ENCODE data around the gene MEN1. TPM values are rescaled to one million over a fixed set of nuclear protein-coding genes. Genes with fewer than 3 reads are reported as not detected.

Gene MEN1
- total RNA-seq: 27.1 and 29.2 TPM in 2 replicates
- long read RNA-seq, partial matches to known transcripts: 0 of 1 reads
- long read RNA-seq, other reads (novel, unspliced or antisense): 1 of 1 reads

DNA sequence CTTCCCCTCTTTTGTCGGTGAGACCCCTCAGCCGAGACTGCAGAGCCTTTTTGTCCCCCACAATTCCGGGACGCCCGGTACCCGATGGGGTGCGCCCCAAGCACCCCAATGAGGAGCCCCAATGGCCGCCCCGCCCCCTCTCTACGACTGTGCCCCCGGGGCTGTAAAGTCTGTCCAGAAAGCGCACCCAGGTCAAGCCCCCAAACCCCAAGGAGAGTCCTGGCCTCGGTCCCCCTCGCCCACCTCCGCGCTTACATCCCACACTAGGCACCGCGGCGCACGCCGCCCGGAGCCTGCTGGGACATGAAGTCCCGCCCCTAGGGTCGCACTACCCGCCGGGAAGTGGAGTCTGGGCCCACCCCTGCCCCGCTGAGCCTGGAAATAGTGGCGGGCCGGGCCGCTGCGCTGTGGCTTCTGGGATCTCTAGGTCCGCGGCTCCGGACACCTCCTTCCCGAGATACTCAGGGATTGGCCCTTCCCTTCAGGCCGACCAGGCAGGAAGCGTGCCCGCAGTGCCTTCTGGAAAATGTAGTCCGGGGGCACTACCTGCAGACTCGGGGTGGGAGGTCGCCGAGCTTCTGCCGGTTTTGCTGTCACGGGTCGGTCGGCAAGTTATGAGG, at the start of gene MEN1:
Gene MEN1, minus strand, starts transcription at position 281 of the 620 bp plus-strand sequence. CDS start 442 bp downstream, outside the sequence.
- H3K4me1 Mint-ChIP-seq (ENCODE audit: unreplicated experiment): peaks cover 15% of the 10 kb centered on the region
- peak within 1 kb of the TSS; percentile 87 for H3K27ac Mint-ChIP-seq (ENCODE audit: unreplicated experiment)
- H3K27me3 Mint-ChIP-seq (ENCODE audit: unreplicated experiment): no peaks in the 10 kb centered on the region
- no peaks in the 10 kb centered on the region for H3K9me3 Mint-ChIP-seq (ENCODE audit: unreplicated experiment)
- peak within 1 kb of the TSS; percentile 98 for H3K4me3 Mint-ChIP-seq (ENCODE audit: unreplicated experiment)
- DNase-seq (ENCODE audit: extremely low spot score, unreplicated experiment): peak; percentile 98
- TF ChIP-seq, protein P1, sequence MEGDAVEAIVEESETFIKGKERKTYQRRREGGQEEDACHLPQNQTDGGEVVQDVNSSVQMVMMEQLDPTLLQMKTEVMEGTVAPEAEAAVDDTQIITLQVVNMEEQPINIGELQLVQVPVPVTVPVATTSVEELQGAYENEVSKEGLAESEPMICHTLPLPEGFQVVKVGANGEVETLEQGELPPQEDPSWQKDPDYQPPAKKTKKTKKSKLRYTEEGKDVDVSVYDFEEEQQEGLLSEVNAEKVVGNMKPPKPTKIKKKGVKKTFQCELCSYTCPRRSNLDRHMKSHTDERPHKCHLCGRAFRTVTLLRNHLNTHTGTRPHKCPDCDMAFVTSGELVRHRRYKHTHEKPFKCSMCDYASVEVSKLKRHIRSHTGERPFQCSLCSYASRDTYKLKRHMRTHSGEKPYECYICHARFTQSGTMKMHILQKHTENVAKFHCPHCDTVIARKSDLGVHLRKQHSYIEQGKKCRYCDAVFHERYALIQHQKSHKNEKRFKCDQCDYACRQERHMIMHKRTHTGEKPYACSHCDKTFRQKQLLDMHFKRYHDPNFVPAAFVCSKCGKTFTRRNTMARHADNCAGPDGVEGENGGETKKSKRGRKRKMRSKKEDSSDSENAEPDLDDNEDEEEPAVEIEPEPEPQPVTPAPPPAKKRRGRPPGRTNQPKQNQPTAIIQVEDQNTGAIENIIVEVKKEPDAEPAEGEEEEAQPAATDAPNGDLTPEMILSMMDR (IDR thresholded peaks at IDR 0.05): no peak
- peaks cover 11% of the 10 kb centered on the region for H3K36me3 Mint-ChIP-seq (ENCODE audit: unreplicated experiment)

DNA sequence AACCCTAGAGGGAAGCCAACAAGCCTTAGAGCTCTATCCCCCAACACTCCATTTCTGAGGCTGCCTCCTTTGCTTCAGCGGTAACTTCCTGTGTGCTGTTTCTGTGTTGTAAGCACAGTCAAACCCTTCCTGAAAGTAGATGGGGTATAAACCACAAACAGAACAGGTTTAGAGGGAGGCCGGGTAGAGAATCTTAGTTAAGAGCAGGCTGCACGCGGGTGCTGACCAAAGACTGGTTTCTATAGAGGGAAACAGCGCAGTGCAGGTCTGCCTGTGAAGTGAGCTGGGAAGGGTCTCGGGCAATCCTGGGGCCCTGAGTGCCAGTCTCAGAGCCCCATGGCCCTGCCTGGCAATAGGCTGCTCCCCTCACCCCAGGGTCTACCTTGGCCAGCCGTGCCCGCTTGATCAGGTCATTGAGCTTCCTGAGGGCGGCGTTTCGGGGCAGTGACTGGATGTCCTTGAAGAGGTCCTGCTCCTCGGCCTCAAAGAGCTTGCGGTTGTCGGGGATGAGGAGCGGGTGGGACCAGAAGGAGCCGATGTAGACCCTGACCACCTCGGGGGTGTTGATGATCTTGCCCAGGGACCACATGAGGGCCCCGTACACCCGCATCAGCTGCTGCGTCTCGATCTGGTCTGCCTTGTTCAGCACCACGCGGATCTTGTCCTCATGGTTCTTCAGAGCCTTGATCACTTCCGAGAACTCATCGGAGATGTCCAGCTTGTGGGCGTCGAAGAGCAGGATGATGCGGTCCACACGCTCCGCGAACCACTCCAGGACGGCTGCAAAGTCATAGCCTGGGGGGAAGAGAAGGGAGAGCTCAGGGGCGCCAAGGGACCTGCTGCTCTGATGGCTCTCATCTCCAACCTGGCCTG, 49.4 kb upstream of the MEN1 start:
- no peak for DNase-seq (ENCODE audit: extremely low spot score, unreplicated experiment)
- H3K9me3 Mint-ChIP-seq (ENCODE audit: unreplicated experiment): no peaks in the 10 kb centered on the region
- no peak overlapping the region for H3K4me3 Mint-ChIP-seq (ENCODE audit: unreplicated experiment)
- no peaks in the 10 kb centered on the region for H3K36me3 Mint-ChIP-seq (ENCODE audit: unreplicated experiment)
- TF ChIP-seq, protein P1 (IDR thresholded peaks at IDR 0.05): no peak
- H3K27me3 Mint-ChIP-seq (ENCODE audit: unreplicated experiment): no peaks in the 10 kb centered on the region
- H3K27ac Mint-ChIP-seq (ENCODE audit: unreplicated experiment): no peak overlapping the region
- H3K4me1 Mint-ChIP-seq (ENCODE audit: unreplicated experiment): peaks cover 48% of the 10 kb centered on the region

DNA sequence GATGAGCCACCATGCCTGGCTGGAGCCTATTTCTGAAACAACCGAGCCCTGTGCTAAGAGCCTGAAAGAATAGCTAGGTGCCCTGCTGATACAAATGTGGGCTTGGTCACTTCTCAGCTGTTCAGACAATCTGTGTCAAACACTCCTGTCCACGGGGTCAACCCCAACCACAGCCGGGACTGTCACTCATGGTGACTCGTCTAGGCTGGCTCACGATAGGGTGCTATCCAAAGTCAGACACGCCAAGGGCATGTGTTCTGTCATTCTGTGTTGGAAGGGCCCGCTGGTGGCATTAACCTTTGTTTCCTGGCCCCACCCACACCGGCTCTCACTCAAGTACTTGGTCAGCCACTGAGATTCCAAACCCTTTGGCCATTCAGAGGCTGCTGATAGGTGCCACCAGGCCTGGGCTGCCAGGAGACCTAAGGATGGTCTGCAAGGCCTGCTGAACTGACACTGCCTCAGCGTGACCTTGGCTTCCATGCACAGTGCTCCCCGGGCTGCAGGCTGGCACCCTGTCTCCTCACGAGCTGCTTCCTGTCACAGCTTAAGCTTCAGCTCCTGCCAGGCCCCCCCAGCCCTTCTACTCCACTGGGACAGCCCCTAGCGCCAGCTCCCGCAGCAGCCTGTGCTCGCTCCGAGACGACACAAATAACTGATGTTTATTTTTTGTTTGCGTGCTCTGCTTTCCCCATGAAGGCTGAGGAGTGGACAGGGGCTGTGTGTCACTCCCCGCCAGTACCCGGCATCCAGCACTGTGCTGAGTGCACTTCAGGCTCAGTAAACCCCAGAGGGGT, 48.3 kb upstream of the MEN1 start:
- TF ChIP-seq, protein P1 (IDR thresholded peaks at IDR 0.05): no peak
- no peak overlapping the region for H3K4me3 Mint-ChIP-seq (ENCODE audit: unreplicated experiment)
- no peak overlapping the region for H3K27ac Mint-ChIP-seq (ENCODE audit: unreplicated experiment)
- no peak for DNase-seq (ENCODE audit: extremely low spot score, unreplicated experiment)
- H3K36me3 Mint-ChIP-seq (ENCODE audit: unreplicated experiment): peaks cover 4% of the 10 kb centered on the region
- H3K4me1 Mint-ChIP-seq (ENCODE audit: unreplicated experiment): peaks cover 43% of the 10 kb centered on the region
- no peaks in the 10 kb centered on the region for H3K9me3 Mint-ChIP-seq (ENCODE audit: unreplicated experiment)
- no peaks in the 10 kb centered on the region for H3K27me3 Mint-ChIP-seq (ENCODE audit: unreplicated experiment)

DNA sequence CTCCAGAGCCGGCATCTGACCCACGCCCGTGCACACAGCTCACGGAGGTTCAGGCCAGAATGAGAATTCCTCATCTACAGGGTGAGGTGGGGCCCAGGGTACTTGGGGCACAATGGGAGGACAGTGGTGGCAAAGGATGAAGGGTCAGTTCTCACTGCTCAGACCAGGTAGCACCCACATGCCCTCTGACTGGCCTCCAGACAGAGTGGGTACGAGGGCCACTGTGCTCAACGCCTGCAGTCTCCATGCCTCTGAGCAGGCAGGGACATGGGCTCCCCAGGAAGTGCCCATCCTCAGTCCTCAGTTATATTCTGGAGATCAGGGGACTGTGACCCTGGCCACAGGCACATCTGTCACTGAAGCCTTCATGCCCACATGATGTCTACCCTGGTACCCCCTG, 47.1 kb upstream of the MEN1 start:
- H3K4me3 Mint-ChIP-seq (ENCODE audit: unreplicated experiment): no peak overlapping the region
- TF ChIP-seq, protein P1 (IDR thresholded peaks at IDR 0.05): no peak
- H3K27ac Mint-ChIP-seq (ENCODE audit: unreplicated experiment): no peak overlapping the region
- peaks cover 4% of the 10 kb centered on the region for H3K36me3 Mint-ChIP-seq (ENCODE audit: unreplicated experiment)
- H3K27me3 Mint-ChIP-seq (ENCODE audit: unreplicated experiment): no peaks in the 10 kb centered on the region
- no peak for DNase-seq (ENCODE audit: extremely low spot score, unreplicated experiment)
- peaks cover 38% of the 10 kb centered on the region for H3K4me1 Mint-ChIP-seq (ENCODE audit: unreplicated experiment)
- H3K9me3 Mint-ChIP-seq (ENCODE audit: unreplicated experiment): no peaks in the 10 kb centered on the region

All from osteocyte (in vitro differentiated cells).